HG03097 (cell line): ENCODE results near the gene CR2.
"Not testable (repeated sequence)": the region's sequence is repeated elsewhere in the genome, so short reads cannot be mapped to it uniquely, and the experiment has no call there.

Experiments
- ATAC-seq: cut with Tn5 transposase; IDR thresholded peaks from one replicate; pipeline ENCODE4 v1.9.1; 2021; ENCODE audit not compliant: unreplicated experiment, low FRiP score

CR2 gene

GRCh38 chr1:207454046-207454964, at the start of gene CR2:
Gene CR2 (plus strand): TSS chr1:207454328. CDS start chr1:207454419, 91 bp downstream.
- ATAC-seq, result peak; percentile 67

- ATAC-seq, result no peak
Observed at GRCh38 chr1:207404849-207405525, 49.1 kb upstream of the CR2 start.

GRCh38 chr1:207405814-207406213, 48.3 kb upstream of the CR2 start:
- no peak for ATAC-seq

GRCh38 chr1:207407655-207408260, 46.4 kb upstream of the CR2 start:
- ATAC-seq, result no peak

- ATAC-seq, result no peak
Observed at GRCh38 chr1:207412845-207413244, 41.3 kb upstream of the CR2 start.

- ATAC-seq, result peak; percentile 85
Observed at GRCh38 chr1:207414606-207415108, 39.5 kb upstream of the CR2 start.

- ATAC-seq, result no peak
Observed at GRCh38 chr1:207417076-207417475, 37.1 kb upstream of the CR2 start.

- ATAC-seq, result no peak
Observed at GRCh38 chr1:207418351-207418750, 35.8 kb upstream of the CR2 start.

GRCh38 chr1:207420109-207420508, 34.0 kb upstream of the CR2 start:
- no peak for ATAC-seq

GRCh38 chr1:207421078-207421477, 33.0 kb upstream of the CR2 start:
- ATAC-seq, result no peak

GRCh38 chr1:207423560-207424292, 30.4 kb upstream of the CR2 start:
- ATAC-seq, result no peak

GRCh38 chr1:207424570-207425131, 29.5 kb upstream of the CR2 start:
- ATAC-seq, result no peak

GRCh38 chr1:207427832-207428585, 26.1 kb upstream of the CR2 start:
- ATAC-seq, result no peak

GRCh38 chr1:207428783-207429182, 25.3 kb upstream of the CR2 start:
- no peak for ATAC-seq

- no peak for ATAC-seq
Observed at GRCh38 chr1:207429963-207430362, 24.2 kb upstream of the CR2 start.

GRCh38 chr1:207430602-207431001, 23.5 kb upstream of the CR2 start:
- ATAC-seq, result no peak

GRCh38 chr1:207431508-207431907, 22.6 kb upstream of the CR2 start:
- ATAC-seq, result no peak

GRCh38 chr1:207433435-207433834, 20.7 kb upstream of the CR2 start:
- ATAC-seq, result no peak

GRCh38 chr1:207436746-207437145, 17.4 kb upstream of the CR2 start:
- ATAC-seq, result not testable (repeated sequence)
